ENCODE measurements around the gene C2orf42.

GRCh38 chr2:70126413-70126812 is 64.4 kb downstream of the C2orf42 start:
- TF ChIP-seq CTCF (IDR thresholded peaks at IDR 0.05; ENCODE audit: low read depth, low read length): no peak
- no peak for TF ChIP-seq POLR2A (IDR thresholded peaks at IDR 0.05; ENCODE audit: extremely low read depth, insufficient read length)

All from NB4 (cell line).